ENCODE measurements around the gene NUP88. TPM values are rescaled to one million over a fixed set of nuclear protein-coding genes. Genes with fewer than 3 reads are reported as not detected.

NUP88 gene
- total and polyA plus RNA-seq, 10 of the 15 experiments (the other 5 are each of a cell fraction or from before 2014, with no cell fraction given) = 110 to 244 (median 188) TPM

DNA sequence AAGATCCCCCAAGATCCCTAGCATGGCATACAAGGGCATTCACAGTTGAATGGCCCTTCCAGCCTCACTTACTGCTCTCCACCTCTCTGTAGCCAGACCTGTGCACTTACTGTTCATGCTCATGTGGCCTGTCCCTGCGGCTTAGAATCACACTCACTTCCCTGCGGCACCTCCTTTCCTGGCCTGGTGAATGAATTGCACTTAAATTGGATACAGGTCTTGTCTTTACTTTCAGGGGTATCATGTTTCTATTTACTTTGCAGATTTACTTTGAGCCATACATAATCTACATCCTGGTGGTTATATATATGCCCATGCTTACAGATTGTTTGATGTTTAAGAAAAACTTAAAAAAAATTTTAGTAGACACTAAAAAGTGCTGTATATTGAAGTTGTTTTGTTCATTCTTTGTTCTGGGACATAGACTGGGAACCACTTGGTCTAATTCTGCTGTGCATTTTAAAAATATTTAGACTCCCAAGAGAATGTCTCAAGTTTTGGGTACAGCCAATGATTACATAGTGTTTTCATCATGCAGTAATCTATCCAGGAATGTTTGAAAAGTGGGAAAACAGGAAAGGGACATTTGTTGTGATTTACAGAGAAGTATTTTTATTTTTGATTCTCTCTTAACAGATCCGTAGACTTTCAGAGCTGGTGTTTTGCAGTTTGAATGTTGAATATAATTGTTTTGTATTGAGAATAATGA is 63.9 kb downstream of the NUP88 start (continued):
- TF ChIP-seq, protein P1, sequence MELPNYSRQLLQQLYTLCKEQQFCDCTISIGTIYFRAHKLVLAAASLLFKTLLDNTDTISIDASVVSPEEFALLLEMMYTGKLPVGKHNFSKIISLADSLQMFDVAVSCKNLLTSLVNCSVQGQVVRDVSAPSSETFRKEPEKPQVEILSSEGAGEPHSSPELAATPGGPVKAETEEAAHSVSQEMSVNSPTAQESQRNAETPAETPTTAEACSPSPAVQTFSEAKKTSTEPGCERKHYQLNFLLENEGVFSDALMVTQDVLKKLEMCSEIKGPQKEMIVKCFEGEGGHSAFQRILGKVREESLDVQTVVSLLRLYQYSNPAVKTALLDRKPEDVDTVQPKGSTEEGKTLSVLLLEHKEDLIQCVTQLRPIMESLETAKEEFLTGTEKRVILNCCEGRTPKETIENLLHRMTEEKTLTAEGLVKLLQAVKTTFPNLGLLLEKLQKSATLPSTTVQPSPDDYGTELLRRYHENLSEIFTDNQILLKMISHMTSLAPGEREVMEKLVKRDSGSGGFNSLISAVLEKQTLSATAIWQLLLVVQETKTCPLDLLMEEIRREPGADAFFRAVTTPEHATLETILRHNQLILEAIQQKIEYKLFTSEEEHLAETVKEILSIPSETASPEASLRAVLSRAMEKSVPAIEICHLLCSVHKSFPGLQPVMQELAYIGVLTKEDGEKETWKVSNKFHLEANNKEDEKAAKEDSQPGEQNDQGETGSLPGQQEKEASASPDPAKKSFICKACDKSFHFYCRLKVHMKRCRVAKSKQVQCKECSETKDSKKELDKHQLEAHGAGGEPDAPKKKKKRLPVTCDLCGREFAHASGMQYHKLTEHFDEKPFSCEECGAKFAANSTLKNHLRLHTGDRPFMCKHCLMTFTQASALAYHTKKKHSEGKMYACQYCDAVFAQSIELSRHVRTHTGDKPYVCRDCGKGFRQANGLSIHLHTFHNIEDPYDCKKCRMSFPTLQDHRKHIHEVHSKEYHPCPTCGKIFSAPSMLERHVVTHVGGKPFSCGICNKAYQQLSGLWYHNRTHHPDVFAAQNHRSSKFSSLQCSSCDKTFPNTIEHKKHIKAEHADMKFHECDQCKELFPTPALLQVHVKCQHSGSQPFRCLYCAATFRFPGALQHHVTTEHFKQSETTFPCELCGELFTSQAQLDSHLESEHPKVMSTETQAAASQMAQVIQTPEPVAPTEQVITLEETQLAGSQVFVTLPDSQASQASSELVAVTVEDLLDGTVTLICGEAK (IDR thresholded peaks at IDR 0.05; ENCODE audit: borderline replicate concordance) = no peak

DNA sequence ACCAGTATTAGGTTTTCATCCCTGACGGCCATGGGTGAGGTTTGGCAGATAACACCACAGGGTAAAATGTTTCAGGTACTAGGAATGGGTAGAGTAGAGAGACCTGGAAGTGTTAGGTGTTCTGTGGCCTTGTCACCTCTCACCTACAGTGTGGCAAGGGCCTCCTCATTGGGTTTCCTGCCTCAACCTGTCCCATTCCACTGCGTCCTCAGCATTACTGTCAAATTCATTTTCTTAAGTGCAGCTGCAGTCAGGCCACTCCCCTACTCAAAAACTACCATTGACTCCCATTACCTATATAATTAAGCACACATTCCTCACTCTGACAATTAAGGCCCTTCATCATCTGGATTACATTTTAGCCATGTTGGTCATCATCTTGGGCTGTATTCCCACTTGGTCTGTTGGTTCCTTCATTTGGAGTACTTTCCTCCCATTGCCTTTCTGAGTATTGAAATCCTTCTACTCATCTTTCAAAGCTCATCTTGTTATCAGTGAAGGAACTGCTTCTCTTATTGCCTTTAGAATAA is 64.5 kb downstream of the NUP88 start:
- no peaks in the 10 kb centered on the region for H4K20me1 ChIP-seq (ENCODE audit: control insufficient read depth, insufficient read depth)
- FAIRE-seq (no peak), ATAC-seq (no peak), DNase-seq (ENCODE audit: low read depth, low spot score) (no peak)
- ChIA-PET RAD21 (ENCODE audit: unreplicated experiment) (no interaction called here), SMC1A (ENCODE audit: uncharacterized antibody, unreplicated experiment) (no interaction called here), CTCF (interaction anchor here (1.2 kb wide), 1 partner anchor 84 kb away, joined by 5 read pairs; the partner anchor contains the start of gene C1QBP), POLR2A (no interaction called here)
- no peak overlapping the region for H3K9ac ChIP-seq (ENCODE audit: control insufficient read depth, insufficient read depth, low read length)
- H3K9me3 ChIP-seq (replicated peaks; ENCODE audit: control insufficient read depth, insufficient read depth, low read length) = no peaks in the 10 kb centered on the region
- in situ Hi-C loops (cut with MboI) (no loop called here), intact Hi-C loops (cut with micrococcal nuclease; ENCODE audit: unreplicated experiment) (no loop called here)
- no peak overlapping the region for H3K27ac ChIP-seq (ENCODE audit: control insufficient read depth, insufficient read depth)
- H3K4me1 ChIP-seq (ENCODE audit: control insufficient read depth, insufficient read depth, low read length) = no peaks in the 10 kb centered on the region
- no TSS peak for BruUV-seq (replicated peaks)
- no peak overlapping the region for H2AFZ ChIP-seq (ENCODE audit: control insufficient read depth, low read depth, low read length)
- no peak overlapping the region for H3K4me3 ChIP-seq
- H3K36me3 ChIP-seq (ENCODE audit: control insufficient read depth in 2 of 2, insufficient read depth in 2 of 2, low read length in 1 of 2) = peaks cover 5 to 30% of the 10 kb centered on the region in 2 experiments
- H3K27me3 ChIP-seq (replicated peaks in 1 of 2; ENCODE audit: control insufficient read depth in 2 of 2, insufficient read depth in 2 of 2, low read length in 1 of 2) = no peaks in the 10 kb centered on the region
- H3K79me2 ChIP-seq (ENCODE audit: control insufficient read depth, insufficient read depth, low read length) = no peaks in the 10 kb centered on the region
- 98% methylated on average over 2 of the region's 2 CpGs for WGBS (ENCODE audit: insufficient coverage, insufficient replicate concordance, low lambda C conversion rate, missing lambda C conversion rate)
- H3K4me2 ChIP-seq (ENCODE audit: control insufficient read depth, insufficient read depth) = no peak overlapping the region
- no peak for TF ChIP-seq CBX3 (IDR thresholded peaks at IDR 0.05; ENCODE audit: borderline replicate concordance, low read depth)
- TF ChIP-seq, protein P2, sequence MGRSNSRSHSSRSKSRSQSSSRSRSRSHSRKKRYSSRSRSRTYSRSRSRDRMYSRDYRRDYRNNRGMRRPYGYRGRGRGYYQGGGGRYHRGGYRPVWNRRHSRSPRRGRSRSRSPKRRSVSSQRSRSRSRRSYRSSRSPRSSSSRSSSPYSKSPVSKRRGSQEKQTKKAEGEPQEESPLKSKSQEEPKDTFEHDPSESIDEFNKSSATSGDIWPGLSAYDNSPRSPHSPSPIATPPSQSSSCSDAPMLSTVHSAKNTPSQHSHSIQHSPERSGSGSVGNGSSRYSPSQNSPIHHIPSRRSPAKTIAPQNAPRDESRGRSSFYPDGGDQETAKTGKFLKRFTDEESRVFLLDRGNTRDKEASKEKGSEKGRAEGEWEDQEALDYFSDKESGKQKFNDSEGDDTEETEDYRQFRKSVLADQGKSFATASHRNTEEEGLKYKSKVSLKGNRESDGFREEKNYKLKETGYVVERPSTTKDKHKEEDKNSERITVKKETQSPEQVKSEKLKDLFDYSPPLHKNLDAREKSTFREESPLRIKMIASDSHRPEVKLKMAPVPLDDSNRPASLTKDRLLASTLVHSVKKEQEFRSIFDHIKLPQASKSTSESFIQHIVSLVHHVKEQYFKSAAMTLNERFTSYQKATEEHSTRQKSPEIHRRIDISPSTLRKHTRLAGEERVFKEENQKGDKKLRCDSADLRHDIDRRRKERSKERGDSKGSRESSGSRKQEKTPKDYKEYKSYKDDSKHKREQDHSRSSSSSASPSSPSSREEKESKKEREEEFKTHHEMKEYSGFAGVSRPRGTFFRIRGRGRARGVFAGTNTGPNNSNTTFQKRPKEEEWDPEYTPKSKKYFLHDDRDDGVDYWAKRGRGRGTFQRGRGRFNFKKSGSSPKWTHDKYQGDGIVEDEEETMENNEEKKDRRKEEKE (IDR thresholded peaks at IDR 0.05) = no peak
- TF ChIP-seq HCFC1 (IDR thresholded peaks at IDR 0.05; ENCODE audit: low read length) = no peak
- TF ChIP-seq FOS (IDR thresholded peaks at IDR 0.05; ENCODE audit: borderline replicate concordance, extremely low read depth, insufficient read length) = no peak
- TF ChIP-seq RB1 (IDR thresholded peaks at IDR 0.05; ENCODE audit: borderline replicate concordance) = no peak
- TF ChIP-seq RAD21 (IDR thresholded peaks at IDR 0.05; ENCODE audit: insufficient read depth, low read depth, low read length) = no peak
- no peak for TF ChIP-seq ZNF274 (IDR thresholded peaks at IDR 0.05; ENCODE audit: insufficient read depth, insufficient read length)
- TF ChIP-seq HDGF (IDR thresholded peaks at IDR 0.05) = no peak
- no peak for TF ChIP-seq ZNF384 (IDR thresholded peaks at IDR 0.05; ENCODE audit: borderline replicate concordance, low read depth, low read length)
- no peak for TF ChIP-seq SMAD5 (IDR thresholded peaks at IDR 0.05; ENCODE audit: low read depth)
- TF ChIP-seq EED (IDR thresholded peaks at IDR 0.05; ENCODE audit: low read depth) = no peak
- no peak for TF ChIP-seq STAT3 (IDR thresholded peaks at IDR 0.05; ENCODE audit: low read depth, low read length)
- TF ChIP-seq BHLHE40 (IDR thresholded peaks at IDR 0.05; ENCODE audit: borderline replicate concordance in 1 of 2, low read depth in 2 of 2, low read length in 1 of 2) = no peak
- no peak for TF ChIP-seq DPF2 (IDR thresholded peaks at IDR 0.05)
- no peak for TF ChIP-seq CBFB (IDR thresholded peaks at IDR 0.05; ENCODE audit: low read depth)
- no peak for TF ChIP-seq YBX1 (IDR thresholded peaks at IDR 0.05)

All from GM12878 (cell line).